Activated CD4-positive, alpha-beta T cell treated with anti-CD3 and anti-CD28 coated beads, Interleukin-2, amount 50 U/mL, for 48 hours (primary cell): Measurements from ENCODE around the gene CD55.

Source experiments
- DNase-seq, 2 experiments: peaks; one replicate each; pipeline ENCODE4 v3.0.0-alpha.2; 2020

CD55 gene

DNA sequence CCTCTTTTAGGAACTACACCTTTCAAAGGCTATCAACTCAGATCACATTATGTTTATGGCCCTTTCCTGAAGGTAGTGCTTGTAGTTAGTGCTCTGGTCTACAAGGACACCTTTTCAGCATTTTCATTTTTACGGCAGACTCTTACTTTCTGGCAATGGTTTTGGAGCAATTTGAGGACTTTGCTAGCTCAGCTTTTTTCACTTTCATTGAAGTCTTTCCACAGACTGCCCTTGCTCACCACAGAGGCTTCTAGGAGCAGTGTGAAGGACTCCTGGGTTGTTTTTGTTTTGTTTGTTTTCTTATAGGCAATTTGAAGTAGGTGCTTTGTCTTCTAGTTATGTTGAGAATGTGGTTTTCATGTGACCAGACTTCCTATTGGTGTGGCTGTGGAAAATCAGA lies 43.1 kb downstream of the CD55 start:
- DNase-seq, result no peak

DNA sequence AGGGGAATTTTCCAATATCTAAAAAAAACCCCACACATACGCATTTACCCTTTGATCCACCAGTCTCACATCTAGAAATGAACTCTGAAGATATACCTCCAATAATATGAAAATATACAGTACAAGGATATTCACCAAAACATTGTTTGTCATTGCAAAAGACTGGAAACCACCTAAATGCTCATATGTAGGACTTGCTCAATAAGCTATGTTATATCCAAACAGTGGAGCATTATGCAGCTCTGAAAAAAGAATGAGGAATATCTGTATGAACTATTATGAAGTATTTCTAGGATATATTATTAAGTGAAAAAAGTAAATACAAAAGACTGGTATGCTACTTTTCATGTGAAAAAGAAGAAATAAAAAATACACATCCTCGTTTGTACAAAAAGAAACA lies 43.6 kb downstream of the CD55 start:
- no peak for DNase-seq

DNA sequence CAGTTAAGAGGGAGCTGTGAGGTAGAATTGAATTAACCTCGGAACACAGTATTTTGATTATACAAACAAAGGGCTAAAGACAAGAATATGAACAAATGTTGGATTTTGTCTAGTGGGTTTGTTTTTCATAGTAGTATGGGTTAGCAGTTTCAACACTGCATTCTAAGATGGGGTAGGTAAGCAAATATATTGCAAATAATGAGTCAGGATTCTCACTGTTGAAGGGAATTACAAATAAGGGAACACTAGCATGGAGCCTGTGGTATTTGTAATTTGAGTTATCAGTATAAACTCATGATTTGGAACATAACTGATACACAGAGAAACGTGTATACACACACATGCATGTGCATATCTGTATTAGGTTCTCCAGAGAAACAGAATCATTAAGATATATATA lies 44.5 kb downstream of the CD55 start:
- no peak for DNase-seq

DNA sequence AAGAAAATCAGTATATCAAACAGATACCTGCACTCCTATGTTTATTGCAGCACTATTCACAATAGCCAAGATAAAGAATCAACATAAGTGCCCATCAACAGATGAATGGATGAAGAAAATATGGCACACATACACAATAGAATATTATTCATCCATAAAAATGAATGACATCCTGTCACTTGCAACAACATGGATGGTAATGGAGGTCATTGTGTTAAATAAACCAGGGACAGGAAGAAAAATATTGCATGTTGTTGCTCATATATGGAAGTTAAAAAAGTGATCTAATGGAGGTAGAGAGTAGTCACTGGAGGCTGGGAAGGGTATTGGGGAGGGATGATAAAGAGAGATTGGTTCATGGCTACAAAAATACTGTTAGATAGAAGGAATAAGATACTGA lies 67.2 kb downstream of the CD55 start:
- no peak for DNase-seq

DNA sequence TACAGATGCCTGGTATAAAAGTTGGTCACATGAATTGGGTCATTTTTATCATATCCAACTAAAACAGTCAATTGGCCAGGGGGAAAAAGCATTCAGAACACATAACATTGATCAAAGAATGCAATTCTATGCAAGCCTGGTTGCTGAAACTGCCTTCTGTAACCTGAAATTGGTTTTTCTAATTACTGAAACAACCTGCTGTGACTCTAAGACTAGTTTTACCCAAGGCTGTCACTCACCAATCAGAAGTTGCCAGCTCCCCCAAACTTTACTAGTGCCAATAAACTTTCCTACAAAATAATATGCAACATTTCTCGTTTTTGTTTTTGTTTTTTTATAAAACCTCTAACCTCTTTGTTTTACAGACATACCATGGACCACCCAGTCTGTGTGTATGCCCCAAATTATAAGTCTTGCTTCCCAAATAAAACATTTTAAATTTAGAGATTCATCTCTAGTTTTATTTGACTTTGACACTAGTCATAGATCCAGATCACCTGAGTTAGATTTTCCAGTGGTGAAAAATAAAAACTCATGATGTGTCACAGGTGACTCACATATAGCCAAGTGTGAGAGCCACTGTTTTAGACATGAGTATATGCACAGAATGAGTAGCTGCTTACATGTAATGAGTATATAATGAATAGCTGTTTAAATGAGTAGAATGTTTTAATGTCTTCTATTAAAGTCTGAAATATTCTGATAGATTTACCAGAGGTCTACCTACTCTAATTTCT lies 68.4 kb downstream of the CD55 start:
- no peak for DNase-seq

DNA sequence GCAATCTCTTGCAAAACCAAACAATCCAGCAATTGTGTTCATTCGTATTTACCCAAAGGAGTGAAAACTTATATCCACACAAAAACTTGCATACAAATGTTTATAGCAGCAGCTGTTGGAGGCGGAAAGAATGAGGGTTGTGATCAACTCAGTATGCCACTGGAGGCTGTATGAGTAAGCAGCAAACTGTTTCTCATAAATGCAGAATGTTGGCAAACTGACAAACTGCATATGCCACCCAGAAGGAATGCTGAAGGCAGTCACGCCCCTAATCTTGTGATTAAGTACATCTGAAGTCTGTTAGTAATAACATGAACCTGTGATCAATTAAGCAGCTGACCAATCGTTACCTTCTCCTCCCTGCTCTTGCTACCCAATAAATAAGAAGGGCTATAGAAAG lies 72.1 kb downstream of the CD55 start:
- DNase-seq, result no peak

DNA sequence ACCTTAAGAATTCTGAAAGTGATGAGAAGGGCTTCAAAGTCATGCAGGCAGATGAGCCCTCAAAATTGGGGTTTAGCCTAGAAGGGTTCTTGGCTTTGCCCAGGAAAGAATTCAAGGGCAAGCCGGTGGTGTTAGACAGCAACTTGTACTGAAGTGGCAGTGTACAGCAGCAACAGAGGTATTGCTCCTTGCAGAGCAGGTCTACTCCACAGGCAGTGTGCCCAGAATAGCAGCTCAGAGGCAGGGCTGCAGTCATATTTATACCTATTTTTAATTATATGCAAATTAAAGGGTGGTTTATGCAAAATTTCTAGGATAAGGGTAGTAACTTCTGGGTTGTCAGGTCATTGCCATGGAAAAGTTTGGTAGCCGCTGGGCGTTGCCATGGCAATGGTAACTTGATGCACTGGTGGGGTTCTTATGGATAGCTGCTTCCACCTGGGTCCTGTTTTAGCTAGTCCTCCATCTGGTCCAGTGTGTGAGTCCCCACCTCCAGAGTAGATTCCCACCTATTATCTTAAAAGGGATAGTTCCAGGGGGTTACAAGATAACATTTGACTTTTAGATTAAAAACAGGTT lies 74.8 kb downstream of the CD55 start:
- no peak for DNase-seq

DNA sequence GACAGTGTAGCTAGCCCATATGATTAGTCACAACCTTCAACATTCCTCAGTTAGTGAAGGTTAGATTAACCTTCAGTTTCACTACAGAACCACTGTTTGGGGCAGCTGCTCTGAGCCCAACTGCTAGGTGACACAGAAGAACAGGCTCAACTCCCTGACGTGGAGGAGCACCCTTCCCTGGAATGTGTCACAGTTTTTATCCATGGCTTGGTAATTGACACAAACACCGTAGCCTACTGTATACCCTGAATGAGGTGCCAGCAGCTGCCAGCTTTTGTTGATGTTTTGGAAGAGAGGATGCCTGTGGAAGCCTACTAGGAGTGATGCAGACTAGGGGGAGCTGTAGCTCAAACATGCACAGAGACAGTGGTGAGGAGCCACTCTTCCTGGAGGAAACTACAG lies 76.0 kb downstream of the CD55 start:
- DNase-seq, result no peak

DNA sequence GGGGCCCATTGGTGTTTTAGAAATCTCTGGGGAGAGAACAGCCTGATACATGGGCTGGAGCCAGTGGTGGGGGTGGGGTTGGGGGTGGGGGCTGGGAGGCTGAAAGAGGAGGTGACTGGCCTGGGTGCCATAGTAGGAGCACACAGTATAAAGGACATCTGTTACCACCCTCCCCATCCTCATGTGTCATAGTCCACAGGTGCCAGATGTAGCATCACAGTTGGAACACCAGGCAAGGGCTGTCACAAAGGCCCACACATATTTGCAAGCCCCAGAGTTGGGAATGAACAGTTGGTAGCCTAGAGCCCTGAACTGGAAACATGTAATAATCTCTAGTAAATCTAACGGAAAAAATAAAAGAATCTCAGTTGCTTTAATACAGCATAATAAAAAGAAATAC lies 77.5 kb downstream of the CD55 start:
- DNase-seq, result no peak

DNA sequence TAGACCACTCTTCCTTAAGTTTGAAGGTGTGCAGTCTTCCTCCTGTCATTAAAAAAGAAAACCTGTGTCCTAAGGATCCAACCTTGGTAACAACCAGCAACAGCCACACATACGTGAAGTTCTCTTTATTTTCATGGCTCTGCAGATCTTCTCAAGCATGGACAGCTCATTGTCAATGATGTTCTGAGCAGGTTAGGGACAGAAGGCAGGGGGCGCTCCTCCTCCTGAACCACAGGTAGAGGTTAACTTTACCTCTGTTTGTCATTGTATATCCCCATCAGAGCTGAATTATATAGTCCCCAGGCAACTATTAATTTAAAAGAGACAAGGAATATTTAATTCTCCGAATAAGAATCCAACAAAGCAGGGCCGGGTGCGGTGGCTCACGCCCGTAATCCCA lies 80.1 kb downstream of the CD55 start:
- DNase-seq, result no peak

DNA sequence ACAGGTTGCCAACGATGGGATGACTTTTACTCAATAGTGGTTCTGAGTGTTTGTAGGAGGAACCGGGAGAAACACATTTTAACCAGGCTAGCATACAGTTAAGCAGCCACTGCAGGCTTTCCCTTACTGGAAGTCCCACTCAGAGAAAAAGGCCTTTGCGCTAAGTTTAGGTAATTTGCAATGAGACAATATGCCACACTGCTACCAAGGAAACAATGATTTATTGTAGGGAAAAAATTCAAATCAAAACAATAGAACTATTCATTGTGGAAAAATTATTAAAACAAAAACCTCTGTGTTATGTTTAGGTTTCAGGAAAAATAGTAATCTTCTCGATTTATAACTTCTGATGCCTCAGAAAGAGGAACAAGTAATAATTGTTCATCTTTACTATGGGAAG lies 81.3 kb downstream of the CD55 start:
- no peak for DNase-seq

DNA sequence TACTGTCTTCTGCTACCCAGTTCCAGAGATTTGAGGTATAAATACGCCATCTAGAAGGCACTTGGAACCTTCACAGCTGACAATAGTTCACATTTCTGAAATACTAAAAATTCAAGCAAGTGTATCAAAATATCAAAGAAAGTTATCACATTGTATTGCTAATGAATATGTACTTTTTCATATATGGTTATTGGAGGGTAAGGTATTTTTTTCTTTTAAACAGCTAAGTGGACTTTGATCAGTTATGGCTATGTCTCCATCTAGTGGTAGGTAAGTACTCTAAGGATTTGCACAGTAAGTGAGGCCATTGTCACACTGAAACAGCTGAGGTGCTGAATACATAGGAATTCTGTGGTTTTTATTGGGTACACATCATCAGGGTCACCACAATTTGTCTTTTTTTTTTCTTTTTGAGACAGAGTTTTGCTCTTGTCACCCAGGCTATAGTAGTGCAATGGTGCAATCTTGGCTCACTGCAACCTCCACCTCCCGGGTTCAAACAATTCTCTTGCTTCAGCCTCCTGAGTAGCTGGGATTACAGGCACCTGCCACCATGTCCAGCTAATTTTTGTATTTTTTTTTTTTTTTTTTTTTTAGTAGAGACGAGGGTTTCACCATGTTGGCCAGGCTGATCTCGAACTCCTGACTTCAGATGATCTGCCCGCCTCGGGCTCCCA lies 83.5 kb downstream of the CD55 start:
- no peak for DNase-seq

DNA sequence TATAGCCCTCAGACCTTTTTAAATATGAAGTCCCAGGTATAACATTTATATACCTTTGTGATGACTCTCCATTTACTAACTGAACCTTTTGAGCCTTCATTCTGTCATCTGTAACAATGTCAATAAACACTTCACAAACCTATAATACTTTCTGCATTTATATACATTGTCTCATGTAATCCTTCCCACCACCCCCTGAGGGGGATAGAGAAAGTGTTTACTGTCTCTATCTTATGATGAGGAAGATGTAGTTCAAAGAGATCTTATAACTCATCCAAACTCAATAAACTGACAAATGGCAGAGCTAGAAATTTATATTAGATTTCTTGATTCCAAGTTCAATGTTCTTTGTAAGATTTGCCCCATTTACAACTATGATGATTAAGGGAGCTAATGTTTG lies 84.3 kb downstream of the CD55 start:
- no peak for DNase-seq

DNA sequence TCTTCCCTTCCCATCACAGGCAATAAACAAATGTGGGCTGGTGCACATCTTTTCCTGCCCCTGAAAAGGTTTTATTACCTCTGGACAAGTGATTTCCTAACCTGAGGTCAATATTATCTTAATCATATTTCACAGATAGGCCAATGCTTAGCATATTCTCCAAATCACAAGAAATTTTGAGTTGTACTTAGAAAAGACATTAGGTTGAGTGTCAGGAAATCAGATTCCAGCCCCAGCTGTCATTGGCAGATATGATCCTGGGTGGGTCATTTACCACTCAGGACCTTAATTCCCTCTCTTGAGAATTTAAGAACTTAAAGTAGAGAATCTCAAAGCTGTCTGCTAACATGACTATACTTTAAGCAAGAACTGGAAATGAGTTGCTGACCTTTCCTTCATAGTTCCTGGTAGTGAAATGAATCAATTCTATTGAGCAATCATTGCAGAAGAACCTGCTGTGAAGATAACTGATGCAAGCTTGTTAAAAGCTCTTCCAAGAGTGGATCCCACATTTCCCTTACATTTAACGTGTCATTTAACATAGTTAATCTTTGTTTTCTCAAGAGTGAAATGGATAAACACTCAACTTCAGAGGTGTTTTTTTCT lies 86.3 kb downstream of the CD55 start:
- DNase-seq, result no peak
